ENCODE results near the gene KIF16B.

The KIF16B gene

DNA sequence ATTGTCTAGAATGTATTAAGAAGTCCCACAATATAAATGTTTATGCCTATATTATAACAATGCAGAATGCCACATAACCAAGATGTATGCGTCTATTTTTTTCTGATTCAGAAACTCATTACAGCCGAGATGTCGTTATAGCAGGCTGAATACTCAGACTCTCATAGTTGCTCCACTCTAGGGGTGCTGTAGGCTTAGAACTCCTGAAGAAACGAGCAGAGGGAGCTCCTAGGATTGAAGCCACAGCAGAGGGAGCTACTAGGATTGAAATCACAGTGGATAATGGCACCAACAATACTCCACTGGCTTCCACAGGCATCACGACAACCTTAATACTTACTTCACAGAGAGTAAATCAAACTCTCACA, 208.9 kb downstream of the KIF16B start:
- in situ Hi-C loops (cut with MboI; ENCODE audit: low pct_unique_long_range_greater_than_20kb, low sequenced_read_pairs, unreplicated experiment) = no loop called here
- TF ChIP-seq, protein P1, sequence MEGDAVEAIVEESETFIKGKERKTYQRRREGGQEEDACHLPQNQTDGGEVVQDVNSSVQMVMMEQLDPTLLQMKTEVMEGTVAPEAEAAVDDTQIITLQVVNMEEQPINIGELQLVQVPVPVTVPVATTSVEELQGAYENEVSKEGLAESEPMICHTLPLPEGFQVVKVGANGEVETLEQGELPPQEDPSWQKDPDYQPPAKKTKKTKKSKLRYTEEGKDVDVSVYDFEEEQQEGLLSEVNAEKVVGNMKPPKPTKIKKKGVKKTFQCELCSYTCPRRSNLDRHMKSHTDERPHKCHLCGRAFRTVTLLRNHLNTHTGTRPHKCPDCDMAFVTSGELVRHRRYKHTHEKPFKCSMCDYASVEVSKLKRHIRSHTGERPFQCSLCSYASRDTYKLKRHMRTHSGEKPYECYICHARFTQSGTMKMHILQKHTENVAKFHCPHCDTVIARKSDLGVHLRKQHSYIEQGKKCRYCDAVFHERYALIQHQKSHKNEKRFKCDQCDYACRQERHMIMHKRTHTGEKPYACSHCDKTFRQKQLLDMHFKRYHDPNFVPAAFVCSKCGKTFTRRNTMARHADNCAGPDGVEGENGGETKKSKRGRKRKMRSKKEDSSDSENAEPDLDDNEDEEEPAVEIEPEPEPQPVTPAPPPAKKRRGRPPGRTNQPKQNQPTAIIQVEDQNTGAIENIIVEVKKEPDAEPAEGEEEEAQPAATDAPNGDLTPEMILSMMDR (IDR thresholded peaks at IDR 0.05; ENCODE audit: extremely low read depth, insufficient read depth, missing control alignments) = no peak
- no peak for DNase-seq (ENCODE audit: low spot score)

DNA sequence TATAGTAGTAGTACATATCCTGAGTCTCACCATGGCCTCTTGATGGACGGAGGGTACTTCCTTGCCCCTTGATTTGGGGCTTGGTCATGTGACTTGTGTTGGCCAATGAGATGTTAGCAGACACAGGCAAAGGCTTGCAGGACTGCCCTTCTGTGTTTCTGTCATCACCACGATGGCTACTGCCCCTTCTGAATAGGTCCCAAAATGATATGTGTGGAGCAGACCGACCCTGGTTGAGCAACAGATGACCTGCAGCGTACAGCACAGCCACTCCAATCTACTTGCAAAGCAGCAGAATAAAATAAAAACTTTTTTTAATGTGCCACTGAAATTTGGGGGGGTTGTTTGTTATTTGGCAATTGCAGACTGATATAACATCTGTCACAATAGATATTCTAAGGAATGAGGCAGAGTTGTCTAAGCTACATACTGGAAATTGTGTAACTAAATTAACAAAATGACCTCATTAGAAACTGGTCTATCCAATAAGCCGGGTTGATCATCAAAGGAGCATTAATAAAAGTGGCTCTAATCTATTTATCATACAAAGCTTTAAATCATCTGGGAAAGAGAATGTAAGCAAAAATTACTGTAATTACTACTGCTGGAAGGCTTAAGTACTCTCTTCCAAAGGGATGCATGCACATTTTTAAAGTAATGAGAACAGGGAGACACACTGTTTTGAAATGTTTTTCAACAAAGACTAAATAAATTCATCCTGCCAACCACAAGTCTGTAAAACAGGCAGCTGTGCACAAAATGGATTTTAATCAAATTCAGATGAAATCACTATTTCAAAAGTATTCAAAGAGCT, 209.5 kb downstream of the KIF16B start:
- no peak for DNase-seq (ENCODE audit: low spot score)
- in situ Hi-C loops (cut with MboI; ENCODE audit: low pct_unique_long_range_greater_than_20kb, low sequenced_read_pairs, unreplicated experiment) = no loop called here
- TF ChIP-seq, protein P1 (IDR thresholded peaks at IDR 0.05; ENCODE audit: extremely low read depth, insufficient read depth, missing control alignments) = no peak

DNA sequence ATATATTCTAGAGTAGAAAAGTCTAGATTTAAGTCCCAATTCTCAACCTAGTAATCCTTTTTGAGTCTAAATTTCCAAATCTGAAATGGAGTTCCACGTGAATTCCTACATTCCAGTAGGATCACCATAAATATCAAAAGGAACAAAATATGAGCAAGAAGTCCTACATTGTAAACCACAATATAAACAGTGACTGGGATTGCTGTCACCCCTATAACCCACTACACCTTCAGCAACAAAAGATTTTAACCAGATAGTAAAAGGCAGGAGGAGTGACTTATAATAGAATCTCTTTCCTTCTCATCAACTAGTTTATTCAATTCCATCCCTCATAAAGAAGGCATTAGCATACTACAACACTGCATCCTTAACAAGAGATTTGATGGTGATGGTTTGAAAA, 210.6 kb downstream of the KIF16B start:
- DNase-seq (ENCODE audit: low spot score) = no peak
- in situ Hi-C loops (cut with MboI; ENCODE audit: low pct_unique_long_range_greater_than_20kb, low sequenced_read_pairs, unreplicated experiment) = no loop called here
- TF ChIP-seq, protein P1 (IDR thresholded peaks at IDR 0.05; ENCODE audit: extremely low read depth, insufficient read depth, missing control alignments) = no peak

GRCh38 chr20:16360668-16361067, 212.6 kb downstream of the KIF16B start:
- TF ChIP-seq, protein P1 (IDR thresholded peaks at IDR 0.05; ENCODE audit: extremely low read depth, insufficient read depth, missing control alignments) = no peak
- in situ Hi-C loops (cut with MboI; ENCODE audit: low pct_unique_long_range_greater_than_20kb, low sequenced_read_pairs, unreplicated experiment) = no loop called here

GRCh38 chr20:16353417-16353781, 219.8 kb downstream of the KIF16B start:
- in situ Hi-C loops (cut with MboI; ENCODE audit: low pct_unique_long_range_greater_than_20kb, low sequenced_read_pairs, unreplicated experiment) = no loop called here
- TF ChIP-seq, protein P1 (IDR thresholded peaks at IDR 0.05; ENCODE audit: extremely low read depth, insufficient read depth, missing control alignments) = no peak
- no peak for DNase-seq (ENCODE audit: low spot score)

More at GRCh38 chr20:16360668-16361067, 212.6 kb downstream of the KIF16B start:
- DNase-seq (ENCODE audit: low spot score) = no peak

- in situ Hi-C loops (cut with MboI; ENCODE audit: low pct_unique_long_range_greater_than_20kb, low sequenced_read_pairs, unreplicated experiment) = no loop called here
- TF ChIP-seq, protein P1 (IDR thresholded peaks at IDR 0.05; ENCODE audit: extremely low read depth, insufficient read depth, missing control alignments) = no peak
- no peak for DNase-seq (ENCODE audit: low spot score)
Measured at GRCh38 chr20:16352751-16353416, 220.4 kb downstream of the KIF16B start.

All from GM13977 (cell line).